Vagina (tissue), 2 donors: ENCODE results near the gene KEL. TPM values are rescaled to one million over a fixed set of nuclear protein-coding genes. Genes with fewer than 3 reads are reported as not detected.
A peak's percentile ranks its signal among the peaks of the same experiment; 100 is the strongest.

Experiments used
- DNase-seq, 2 donors: peaks; one replicate each; pipeline ENCODE4 v3.0.0-alpha.2; 2017; ENCODE audit errors: extremely low spot score in 2 of 2
- H3K27ac ChIP-seq: fragments of 200-600 bp; sonication (generic); one replicate; pipeline ENCODE4 v1.5.1; 2019
- H3K27me3 ChIP-seq: fragments of 200-600 bp; sonication (generic); one replicate; pipeline ENCODE4 v1.5.1; 2019
- H3K36me3 ChIP-seq, 2 donors: fragments of 200-600 bp; sonication (generic); one replicate each; pipeline ENCODE4 v1.5.1; 2017 to 2019
- H3K4me1 ChIP-seq: fragments of 200-600 bp; sonication (generic); one replicate; pipeline ENCODE4 v1.5.1; 2019
- H3K4me3 ChIP-seq, 2 donors: fragments of 200-600 bp; sonication (generic); 1 replicate in 1 of 2; 2 replicates in 1 of 2; pipeline ENCODE4 v1.5.1; 2016 to 2019
- H3K9me3 ChIP-seq: fragments of 200-600 bp; sonication (generic); one replicate; pipeline ENCODE4 v1.5.1; 2019
- CTCF ChIP-seq, 3 experiments: fragments of 450-650 bp in 2 of 3; fragments of 200-600 bp in 1 of 3; sonication (generic) in 1 of 3; IDR thresholded peaks; one replicate each; pipeline ENCODE4 v1.5.1; 2017 to 2019; ENCODE audit warnings: antibody characterized with exemption in 3 of 3, mild to moderate bottlenecking in 2 of 3, moderate library complexity in 2 of 3
- POLR2A ChIP-seq, 2 donors: fragments of 450-650 bp; IDR thresholded peaks; one replicate each; pipeline ENCODE4 v1.6.1; 2017; ENCODE audit warnings: antibody characterized with exemption in 2 of 2, mild to moderate bottlenecking in 2 of 2, moderate library complexity in 2 of 2
- POLR2AphosphoS5 ChIP-seq, 2 donors: sonication (generic); formaldehyde crosslinking; IDR thresholded peaks; one replicate each; pipeline ENCODE4 v1.9.0; 2017; ENCODE audit warnings: antibody characterized with exemption in 2 of 2, mild to moderate bottlenecking in 2 of 2, low read depth in 1 of 2; ENCODE audit not compliant: insufficient read depth in 1 of 2
- intact Hi-C: fragments of 100-400 bp; cut with DNase I; formaldehyde crosslinking; loops from one replicate; pipeline ENCODE4 v1.15.1; 2023
- total RNA-seq: library from RNA; depleted of rRNA; stranded (reverse); fragments of >200 nt; gene quantifications from one replicate; pipeline ENCODE4 v1.2.3, GENCODE V29; 2016

KEL gene
- total RNA-seq, 1 donor from 2014 or later = 2.2 TPM

GRCh38 chr7:142927085-142927745 is 34.9 kb downstream of the KEL start:
- H3K36me3 ChIP-seq = no peaks in the 10 kb centered on the region
- H3K27me3 ChIP-seq = no peaks in the 10 kb centered on the region
- H3K9me3 ChIP-seq = no peaks in the 10 kb centered on the region
- DNase-seq = no peak
- no peaks in the 10 kb centered on the region for H3K4me1 ChIP-seq
- H3K4me3 ChIP-seq = no peak overlapping the region
- no peak overlapping the region for H3K27ac ChIP-seq
- intact Hi-C loops = no loop called here
- no peak for TF ChIP-seq POLR2AphosphoS5 (IDR thresholded peaks at IDR 0.05; ENCODE audit: insufficient read depth in 1 of 2, low read depth in 1 of 2)
- no peak for TF ChIP-seq POLR2A (IDR thresholded peaks at IDR 0.05)
- TF ChIP-seq CTCF (IDR thresholded peaks at IDR 0.05) = no peak

- Histone ChIP-seq H3K27me3 (no peaks in the 10 kb centered on the region), H3K4me3 (no peak overlapping the region), H3K4me1 (no peaks in the 10 kb centered on the region), H3K36me3 (no peaks in the 10 kb centered on the region), H3K27ac (no peak overlapping the region), H3K9me3 (no peaks in the 10 kb centered on the region)
- TF ChIP-seq POLR2A (IDR thresholded peaks at IDR 0.05) = no peak
- DNase-seq = peak; percentile 49 to 77
- intact Hi-C loops = no loop called here
Measured at GRCh38 chr7:142925413-142925812, 36.8 kb downstream of the KEL start.

- Histone ChIP-seq H3K9me3 (no peaks in the 10 kb centered on the region), H3K27ac (no peak overlapping the region), H3K27me3 (no peaks in the 10 kb centered on the region), H3K36me3 (no peaks in the 10 kb centered on the region), H3K4me1 (no peaks in the 10 kb centered on the region), H3K4me3 (no peak overlapping the region)
- no peak for DNase-seq
- intact Hi-C loops = no loop called here
- TF ChIP-seq CTCF (IDR thresholded peaks at IDR 0.05) (no peak), POLR2AphosphoS5 (IDR thresholded peaks at IDR 0.05; ENCODE audit: insufficient read depth in 1 of 2, low read depth in 1 of 2) (no peak)
Measured at GRCh38 chr7:142923391-142923790, 38.8 kb downstream of the KEL start.

GRCh38 chr7:142919656-142920055 is 42.5 kb downstream of the KEL start:
- Histone ChIP-seq H3K27ac (no peak overlapping the region), H3K27me3 (no peaks in the 10 kb centered on the region), H3K9me3 (no peaks in the 10 kb centered on the region), H3K4me1 (no peaks in the 10 kb centered on the region), H3K4me3 (no peak overlapping the region), H3K36me3 (no peaks in the 10 kb centered on the region)
- peak in 1 of 2 donors; percentile 81 for DNase-seq
- intact Hi-C loops = no loop called here
- TF ChIP-seq CTCF (IDR thresholded peaks at IDR 0.05) (no peak), POLR2AphosphoS5 (IDR thresholded peaks at IDR 0.05; ENCODE audit: insufficient read depth in 1 of 2, low read depth in 1 of 2) (no peak), POLR2A (IDR thresholded peaks at IDR 0.05) (no peak)

- Histone ChIP-seq H3K4me3 (no peak overlapping the region), H3K36me3 (no peaks in the 10 kb centered on the region), H3K4me1 (no peaks in the 10 kb centered on the region), H3K9me3 (no peaks in the 10 kb centered on the region), H3K27me3 (no peaks in the 10 kb centered on the region), H3K27ac (no peak overlapping the region)
- intact Hi-C loops = no loop called here
- TF ChIP-seq POLR2A (IDR thresholded peaks at IDR 0.05) (no peak), POLR2AphosphoS5 (IDR thresholded peaks at IDR 0.05; ENCODE audit: insufficient read depth in 1 of 2, low read depth in 1 of 2) (no peak), CTCF (IDR thresholded peaks at IDR 0.05) (no peak)
- peak; percentile 43 to 77 for DNase-seq
Measured at GRCh38 chr7:142918901-142919300, 43.3 kb downstream of the KEL start.
